HG03045 (cell line): ENCODE data around the gene ATP5F1C.
"Not testable (repeated sequence)": the region's sequence is repeated elsewhere in the genome, so short reads cannot be mapped to it uniquely, and the experiment has no call there.

Experiments
- ATAC-seq: cut with Tn5 transposase; IDR thresholded peaks from one replicate; pipeline ENCODE4 v1.9.1; 2021; ENCODE audit warnings: mild to moderate bottlenecking, moderate library complexity; ENCODE audit not compliant: unreplicated experiment

Gene ATP5F1C

DNA sequence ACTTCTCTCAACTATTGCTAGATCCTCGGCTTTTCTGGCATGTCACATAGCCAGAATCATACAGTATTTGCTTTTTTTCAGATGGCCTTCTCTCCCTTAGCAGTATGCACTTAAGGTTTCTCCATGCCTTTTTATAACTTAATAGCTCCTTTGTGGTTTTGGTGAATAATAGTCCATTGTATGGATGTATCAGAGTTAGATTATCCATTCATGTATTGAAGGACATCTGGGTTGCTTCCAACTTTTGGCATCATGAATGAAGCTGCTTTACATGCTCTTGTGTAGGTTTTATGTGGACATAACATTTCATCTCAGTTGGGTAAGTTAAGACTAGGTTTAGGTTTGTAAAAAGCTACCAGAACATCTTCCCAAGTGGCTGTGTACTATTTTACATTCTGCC is 4.6 kb downstream of the ATP5F1C start:
- ATAC-seq = no peak

DNA sequence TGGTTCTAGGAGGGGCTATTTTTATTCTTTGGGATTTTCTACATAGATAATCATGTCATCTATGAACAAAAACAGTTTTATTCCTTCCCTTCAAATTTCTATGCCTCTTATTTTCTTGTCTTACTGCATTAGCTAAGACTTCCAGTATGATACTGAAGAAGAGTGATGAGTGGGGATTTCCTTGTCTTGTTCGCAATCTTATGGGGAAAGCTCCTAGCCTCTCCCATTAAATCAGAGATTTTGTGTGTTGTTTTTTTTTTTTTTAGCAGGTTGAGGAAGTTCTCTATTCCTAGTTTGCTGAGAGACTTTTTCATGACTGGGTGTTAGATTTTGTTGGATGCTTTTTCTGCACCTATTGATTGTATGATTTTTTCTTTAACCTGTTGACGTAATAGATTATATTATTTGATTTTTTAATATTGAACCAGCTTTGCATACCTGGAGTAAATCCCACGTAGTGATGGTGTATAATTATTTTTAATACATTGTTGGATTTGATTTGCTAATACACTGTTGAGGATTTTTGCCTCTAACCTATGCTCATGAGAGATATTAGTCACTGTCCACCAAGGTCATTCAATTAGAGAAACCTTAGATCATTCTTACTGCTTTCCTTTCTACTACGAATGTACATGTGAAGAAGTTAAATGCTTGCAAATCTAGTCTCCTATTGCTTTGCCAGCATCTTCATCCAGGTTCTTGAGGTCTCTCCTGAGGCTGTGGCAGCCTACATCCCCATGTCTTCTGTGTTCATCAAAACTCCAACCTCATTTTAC is 6.5 kb downstream of the ATP5F1C start:
- no peak for ATAC-seq

DNA sequence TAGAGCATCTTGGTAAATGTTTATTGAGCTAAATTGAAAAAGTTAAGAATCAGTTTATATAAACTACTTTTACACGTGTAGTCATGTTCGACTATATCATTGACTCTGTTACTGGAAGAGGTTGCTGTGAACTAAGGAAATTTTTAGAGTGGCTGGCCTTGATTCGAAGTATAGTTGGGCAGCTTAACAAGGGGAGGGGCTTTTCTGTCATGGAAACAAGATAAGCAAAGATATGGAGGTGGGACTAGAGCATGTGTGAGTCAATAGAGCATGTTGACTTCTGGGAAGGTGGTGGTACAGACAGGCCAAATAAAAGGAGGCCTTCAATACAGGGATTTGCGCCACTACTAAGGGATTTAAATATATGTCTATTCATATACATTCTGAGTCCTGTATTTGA is 7.6 kb downstream of the ATP5F1C start:
- ATAC-seq = no peak

DNA sequence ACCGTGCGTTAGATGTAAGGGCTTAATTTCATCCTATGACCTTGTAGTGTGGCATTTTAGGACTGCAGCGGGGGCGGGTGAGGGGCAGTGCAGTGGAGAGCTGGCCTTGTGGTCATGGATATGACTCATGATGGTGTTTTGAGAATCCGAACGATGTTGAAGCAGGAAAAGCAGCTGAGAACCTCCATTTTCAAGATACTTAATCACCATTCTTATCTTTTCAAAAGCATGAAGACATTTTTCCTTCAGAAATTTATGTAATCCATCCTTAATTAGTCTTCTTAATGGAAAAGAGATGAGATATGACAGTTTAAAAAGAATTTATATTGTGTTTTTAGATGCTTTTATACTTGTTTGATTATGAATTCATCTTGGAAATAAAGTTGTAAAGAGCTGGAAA is 9.6 kb downstream of the ATP5F1C start:
- ATAC-seq = no peak

DNA sequence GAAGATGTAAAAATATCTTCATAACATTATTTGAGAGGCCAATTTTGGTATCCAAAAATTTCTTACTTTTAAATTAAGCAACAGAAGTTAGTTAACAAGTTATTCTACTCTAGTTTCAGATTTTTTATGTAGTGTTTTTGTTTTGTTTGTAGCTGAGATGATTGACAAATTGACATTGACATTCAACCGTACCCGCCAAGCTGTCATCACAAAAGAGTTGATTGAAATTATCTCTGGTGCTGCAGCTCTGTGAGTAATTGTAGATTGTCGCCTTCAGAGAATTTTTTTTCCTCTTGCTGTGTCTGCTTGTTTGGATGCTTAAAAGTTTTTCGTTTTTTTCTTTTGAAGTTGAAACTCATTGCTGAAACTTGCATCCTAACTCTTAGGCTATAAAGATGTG is 14.6 kb downstream of the ATP5F1C start:
- no peak for ATAC-seq

DNA sequence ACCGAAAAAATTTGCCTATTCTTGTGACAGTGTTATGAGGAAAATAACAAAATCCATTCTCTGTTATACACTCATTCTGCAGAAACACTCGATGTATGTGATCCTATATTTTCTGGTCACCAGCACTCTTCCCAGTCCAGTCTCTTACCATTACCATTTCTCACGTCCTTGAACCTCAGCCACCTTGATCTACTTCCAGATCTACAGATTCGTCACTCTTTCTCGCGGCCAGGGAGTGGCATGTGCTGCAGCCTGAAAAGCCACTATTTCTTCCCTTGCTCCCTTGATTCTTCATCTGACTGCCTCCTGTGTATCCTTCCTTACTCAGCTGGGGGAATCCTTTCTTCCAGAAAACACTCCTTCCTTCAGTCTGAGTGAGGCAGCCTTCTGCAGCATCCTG is 16.2 kb downstream of the ATP5F1C start:
- no peak for ATAC-seq

DNA sequence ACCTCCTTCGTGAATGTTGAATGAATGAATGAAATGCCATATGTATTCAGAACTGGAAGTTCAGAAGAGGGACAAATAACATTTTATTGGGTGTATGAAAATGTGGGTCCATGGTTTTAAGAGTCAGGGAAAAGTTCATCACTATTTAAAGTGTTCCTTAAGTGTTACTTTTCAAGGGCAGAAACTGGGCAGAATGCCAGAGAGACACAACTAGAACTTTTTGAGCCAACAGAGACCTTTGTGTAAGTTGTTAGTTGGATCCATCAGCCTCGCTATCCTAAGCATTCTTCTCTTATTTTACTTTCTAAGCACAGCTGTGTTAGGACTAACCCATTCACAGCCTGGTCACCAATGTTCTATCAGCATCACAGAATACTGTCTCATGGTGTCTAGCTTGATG is 16.8 kb downstream of the ATP5F1C start:
- ATAC-seq = no peak

DNA sequence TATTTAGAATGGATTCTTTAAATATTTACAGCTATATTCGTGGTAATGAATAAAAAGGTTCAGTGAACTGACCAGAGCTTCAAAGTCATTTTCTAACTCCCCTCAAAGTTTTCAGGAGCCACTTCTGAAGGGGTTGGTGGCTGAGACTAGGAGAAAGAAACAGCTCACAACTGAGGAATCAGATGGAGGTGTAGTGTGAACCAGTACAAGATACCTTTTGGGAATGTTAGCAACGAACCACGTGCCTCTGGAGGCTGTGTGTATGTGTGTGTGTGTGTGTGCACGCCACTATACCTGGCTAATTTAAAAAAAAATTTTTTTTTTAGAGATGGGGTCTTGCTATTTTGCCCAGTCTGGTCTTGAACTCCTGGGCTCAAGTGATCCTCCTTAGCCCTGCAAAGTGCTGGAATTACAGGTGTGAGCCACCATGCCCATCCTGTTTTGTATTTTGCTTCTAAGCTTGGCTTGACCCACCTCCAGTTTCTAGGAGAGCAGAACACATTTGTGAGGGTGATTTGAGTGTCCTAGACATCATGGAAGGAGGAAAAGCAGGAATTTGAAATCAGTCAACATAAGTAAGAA is 20.8 kb downstream of the ATP5F1C start:
- no peak for ATAC-seq

DNA sequence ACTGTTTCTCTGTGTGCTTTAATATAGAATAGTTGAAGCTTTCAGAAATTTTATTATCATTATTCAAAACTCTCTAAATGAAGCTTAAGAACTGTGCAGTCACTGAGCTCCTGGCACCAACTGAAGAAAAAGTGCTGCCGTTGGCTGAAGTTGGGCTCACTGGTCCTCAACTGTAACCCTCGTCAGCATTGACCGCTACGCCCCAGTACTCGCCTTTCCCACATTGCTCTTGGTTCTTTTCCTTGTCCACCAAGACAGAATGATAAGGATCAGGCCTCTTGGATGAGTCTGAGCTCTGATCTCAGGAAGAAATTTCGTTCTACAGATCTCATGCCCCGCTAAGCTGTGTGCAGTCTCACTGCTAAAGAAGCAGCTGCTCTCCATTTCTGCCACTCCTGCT is 22.5 kb downstream of the ATP5F1C start:
- no peak for ATAC-seq

DNA sequence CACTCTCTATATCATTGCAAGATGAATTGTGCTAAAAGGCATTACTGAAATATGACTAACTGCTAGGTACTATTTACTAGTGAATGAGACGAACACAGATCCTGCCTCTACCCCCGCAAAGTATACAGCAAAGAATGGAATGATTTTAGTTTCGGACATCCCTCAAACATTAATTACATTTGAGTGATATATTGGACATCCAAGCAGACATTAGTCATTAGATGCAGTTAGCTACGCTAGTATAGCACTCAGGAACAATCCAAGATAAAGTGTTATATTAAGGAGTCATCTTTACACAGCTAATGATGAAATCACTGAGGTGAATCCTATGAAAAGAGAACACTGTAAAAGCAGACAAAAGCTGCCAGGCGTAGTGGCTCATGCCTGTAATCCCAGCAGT is 23.0 kb downstream of the ATP5F1C start:
- ATAC-seq = no peak

DNA sequence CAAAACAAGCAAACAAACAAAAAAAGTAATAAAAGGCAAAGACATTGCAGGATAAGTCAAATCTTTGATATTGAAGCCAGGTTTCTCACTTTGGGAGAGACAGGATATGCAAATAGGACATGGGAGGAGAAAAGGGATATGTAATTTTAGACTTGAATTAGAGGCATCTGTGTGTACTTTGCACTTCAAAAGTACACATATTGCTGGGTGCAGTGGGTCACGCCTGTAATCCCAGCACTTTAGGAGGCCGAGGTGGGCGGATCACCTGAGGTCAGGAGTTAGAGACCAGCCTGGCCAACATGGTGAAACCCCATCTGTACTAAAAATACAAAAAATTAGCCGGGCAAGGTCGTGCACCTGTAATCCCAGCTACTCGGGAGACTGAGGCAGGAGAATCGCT is 23.8 kb downstream of the ATP5F1C start:
- ATAC-seq = not testable (repeated sequence)

DNA sequence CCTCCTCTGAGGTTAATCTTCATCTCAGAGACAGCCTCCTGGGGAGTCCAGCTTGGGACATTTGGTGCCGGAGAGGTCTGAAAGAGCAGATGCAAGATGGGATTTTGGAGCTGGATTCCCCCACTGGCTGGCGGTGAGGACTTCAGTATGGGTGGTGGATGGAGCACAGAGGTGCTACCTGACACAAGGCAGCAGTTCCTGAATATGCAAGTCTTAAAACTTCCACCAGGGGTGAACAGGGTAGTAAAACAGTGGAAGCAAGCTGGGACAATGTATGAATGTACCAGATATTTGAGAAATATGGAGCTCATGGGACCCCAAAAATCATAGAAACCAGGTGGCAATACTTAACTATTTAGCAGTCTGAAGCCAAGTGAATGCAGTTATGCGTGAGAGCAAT is 25.5 kb downstream of the ATP5F1C start:
- no peak for ATAC-seq

DNA sequence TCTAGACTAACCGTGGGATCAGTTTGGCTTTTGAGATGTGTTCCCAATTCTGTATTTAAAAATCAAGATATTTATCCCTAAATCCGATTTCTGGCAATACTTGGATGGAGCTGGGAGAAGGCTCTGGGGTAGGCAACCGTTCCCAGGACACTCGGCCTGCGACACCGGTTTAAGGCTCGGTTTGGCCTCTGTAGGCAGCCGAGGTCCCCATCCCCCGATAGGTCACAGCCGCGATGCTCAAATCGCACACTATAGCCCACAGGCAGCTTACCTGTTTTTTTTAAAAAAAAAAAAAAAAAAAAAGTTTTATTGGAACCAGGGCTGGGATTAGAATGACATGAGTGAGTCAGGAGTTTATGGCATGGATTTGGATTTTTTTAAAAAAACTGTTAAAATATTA is 29.6 kb downstream of the ATP5F1C start:
- ATAC-seq = no peak

DNA sequence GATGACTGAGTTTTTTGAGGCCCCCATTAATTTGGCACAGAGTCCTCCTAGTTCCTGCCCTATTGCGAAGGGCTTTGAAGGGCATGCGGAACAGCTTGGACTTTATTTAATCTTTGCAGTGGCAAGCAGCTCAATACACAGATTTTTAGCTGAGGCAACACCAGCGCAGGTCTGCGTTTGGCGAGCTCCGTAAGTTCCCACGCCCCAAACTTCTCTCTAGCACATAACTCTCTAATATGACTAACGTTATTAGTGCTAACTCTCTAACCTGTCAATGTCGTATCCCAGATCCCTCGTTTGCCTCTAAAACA is 30.0 kb downstream of the ATP5F1C start:
- no peak for ATAC-seq

DNA sequence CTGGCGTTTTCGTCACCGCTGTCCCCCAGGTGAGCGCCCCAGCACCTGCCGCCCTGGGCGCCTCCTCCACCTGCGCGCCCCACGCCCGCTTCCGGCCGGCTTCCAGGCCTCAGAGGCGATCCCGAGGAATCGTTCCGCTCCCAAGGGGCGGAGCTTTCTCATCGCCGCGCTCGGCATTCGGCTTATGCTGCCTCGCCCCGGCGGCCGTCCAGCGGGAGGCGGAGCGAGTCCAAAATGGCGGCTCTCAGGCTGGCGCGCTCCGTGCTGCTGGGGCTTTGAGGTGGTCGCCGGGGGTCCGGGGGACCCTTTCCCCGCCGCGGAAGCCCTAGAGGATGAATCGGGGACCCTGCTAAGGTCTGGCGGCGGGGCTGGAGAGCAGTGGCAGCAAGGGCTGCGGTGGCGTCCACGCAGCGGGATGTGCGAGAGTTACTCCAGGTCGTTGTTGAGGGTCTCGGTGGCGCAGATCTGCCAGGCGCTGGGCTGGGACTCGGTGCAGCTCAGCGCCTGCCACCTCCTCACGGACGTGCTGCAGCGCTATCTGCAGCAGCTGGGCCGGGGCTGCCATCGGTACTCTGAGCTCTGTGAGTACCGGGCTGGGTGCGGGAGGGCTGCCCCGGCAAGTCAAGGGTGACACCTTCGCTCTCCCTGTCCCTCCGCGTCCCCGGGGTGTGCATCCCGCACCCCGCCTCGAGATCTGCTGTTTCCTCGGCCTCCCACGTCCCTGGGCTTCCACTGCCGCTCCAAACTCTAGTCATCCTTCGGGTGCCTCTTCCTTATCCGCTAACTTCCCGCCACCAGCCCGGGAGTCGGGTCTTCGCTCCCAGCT is 30.5 kb downstream of the ATP5F1C start, which contains the start of gene TAF3:
TAF3 (plus strand) TSS at position 211 of the 826 bp plus-strand sequence; CDS start at position 416, 205 bp downstream.
- peak; percentile 89 for ATAC-seq

DNA sequence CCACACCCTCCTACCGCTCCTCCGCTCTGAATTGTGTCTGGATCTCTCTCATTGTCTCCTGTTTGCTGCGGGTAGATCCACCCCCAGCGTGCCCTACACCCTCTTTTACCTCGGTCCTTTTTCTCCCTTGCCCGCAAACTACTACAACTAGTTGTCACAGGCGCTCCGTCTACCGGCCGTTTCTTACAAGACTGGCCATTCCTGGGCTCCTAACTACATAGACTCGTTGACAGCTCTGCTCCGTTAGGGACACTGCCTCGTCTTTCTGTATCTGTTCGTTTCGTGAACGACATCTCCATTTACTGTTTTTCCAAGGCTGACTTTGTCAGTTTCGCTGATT is 31.1 kb downstream of the ATP5F1C start:
- peak; percentile 28 for ATAC-seq

DNA sequence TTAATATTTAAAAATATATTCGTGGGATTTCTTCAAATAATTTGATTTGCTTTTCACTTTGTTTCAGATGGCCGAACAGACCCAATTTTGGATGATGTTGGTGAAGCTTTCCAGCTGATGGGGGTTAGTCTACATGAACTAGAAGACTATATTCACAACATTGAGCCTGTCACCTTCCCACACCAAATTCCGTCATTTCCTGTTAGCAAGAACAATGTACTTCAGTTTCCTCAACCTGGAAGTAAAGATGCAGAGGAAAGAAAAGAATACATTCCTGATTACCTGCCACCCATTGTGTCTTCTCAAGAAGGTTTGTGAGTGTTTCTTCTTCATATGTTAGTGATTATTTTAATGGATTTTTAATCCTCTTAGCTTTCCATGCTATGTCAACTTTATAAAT is 36.3 kb downstream of the ATP5F1C start:
- ATAC-seq = no peak

DNA sequence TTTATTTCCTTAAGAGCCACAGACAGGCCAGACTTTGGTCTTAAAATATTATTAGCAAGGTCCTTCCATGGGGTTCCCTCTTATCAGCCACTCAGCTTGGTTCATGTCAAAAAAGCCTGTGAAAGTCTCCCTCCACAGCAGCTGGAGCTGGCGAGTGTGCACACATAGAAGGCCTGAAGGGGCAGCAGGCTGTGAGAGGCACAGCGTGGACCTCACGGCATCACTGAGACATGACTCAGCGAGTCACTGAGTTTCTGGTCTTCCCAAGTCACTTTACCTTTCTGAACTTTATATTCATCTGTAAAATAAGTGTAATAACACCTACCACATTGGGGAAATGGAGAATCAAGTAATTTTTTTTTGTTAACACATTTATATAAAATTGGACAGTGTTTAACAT is 39.0 kb downstream of the ATP5F1C start:
- no peak for ATAC-seq

DNA sequence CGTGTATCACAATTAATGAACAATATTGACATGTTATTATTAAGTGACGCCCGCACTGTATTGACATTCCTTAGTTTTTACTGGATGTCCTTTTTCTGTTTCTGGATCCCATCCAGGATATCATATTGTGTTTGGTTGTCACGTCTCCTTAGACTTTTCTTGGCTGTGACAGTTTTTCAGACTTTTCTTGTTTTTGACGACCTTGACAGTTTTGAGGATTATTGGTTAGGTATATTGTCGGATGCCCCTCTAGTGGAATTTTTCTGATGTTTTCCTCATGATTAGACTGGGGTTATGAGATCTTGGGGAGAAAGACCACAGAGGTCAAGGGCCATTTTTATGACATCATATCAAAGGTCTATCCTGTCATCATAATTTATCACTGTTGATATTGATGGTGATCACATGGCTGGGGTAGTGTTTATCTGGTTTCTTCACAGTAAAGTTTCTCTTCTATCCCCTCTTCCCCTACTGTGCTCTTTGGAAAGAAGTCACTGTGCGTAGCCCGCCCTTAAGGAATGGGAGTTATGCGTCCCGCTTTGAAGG is 41.4 kb downstream of the ATP5F1C start:
- no peak for ATAC-seq

DNA sequence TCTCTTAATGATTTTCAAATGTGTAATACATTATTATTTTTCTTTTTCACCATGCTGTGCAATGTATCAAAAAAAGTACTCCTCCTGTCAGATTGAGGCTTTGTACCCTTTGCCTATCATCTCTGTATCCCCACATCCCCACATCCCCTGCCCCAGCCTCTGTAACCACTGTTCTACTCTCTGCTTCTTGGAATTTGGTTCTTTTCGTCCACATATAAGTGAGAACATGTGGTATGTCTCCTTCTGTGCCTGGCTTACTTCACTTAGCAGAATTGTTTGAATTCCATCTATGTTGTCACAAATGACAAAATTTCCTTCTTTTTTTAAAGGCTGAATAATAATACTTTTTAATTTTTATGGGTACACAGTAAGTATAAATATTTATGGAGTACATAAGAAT is 44.1 kb downstream of the ATP5F1C start:
- no peak for ATAC-seq

DNA sequence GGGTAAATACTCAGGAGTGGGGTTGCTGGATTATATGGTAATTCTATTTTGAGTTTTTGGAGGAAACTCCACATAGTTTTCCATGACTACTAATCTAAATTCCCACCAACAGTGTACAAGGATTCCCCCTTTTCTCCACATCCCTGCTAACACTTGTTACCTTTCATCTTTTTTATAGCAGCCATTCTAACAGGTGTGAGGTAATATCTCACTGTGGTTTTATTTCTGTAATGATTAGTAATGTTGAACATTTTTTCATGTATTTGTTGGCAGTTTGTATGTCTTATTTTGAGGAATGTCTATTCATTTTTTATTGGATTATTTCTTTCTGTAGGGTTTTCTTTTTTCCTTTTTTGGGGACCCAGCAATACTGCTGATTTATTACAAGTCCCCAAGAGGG is 45.2 kb downstream of the ATP5F1C start:
- no peak for ATAC-seq

DNA sequence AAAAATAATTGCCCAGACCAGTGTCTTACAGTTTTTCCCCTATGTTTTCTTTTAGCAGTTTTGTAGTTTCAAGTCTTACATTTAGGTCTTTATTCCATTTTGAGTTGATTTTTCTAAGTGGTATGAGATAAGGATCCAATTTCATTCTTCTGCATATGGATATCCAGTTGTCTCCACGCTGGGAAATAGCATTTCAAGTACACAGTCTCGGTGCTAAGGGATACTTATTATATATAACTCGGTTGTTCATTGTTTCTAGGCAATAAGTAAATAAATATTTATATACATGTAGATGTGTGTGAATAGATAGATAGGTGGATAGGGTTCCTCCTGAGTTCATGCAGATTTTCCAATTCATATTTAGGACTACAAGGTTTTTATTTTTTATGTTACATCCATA is 46.3 kb downstream of the ATP5F1C start:
- no peak for ATAC-seq
